Activated CD4-positive, alpha-beta T cell treated with anti-CD3 and anti-CD28 coated beads, Interleukin-2, amount 50 U/mL, for 16 hours (primary cell): ENCODE results near the gene DHPS.
"Not testable (repeated sequence)": the region's sequence is repeated elsewhere in the genome, so short reads cannot be mapped to it uniquely, and the experiment has no call there.

Experiments
- DNase-seq: peaks from one replicate; pipeline ENCODE4 v3.0.0-alpha.2; 2020

Gene DHPS

GRCh38 chr19:12670159-12670928 lies 11.3 kb downstream of the DHPS start:
- DNase-seq: no peak

DNA sequence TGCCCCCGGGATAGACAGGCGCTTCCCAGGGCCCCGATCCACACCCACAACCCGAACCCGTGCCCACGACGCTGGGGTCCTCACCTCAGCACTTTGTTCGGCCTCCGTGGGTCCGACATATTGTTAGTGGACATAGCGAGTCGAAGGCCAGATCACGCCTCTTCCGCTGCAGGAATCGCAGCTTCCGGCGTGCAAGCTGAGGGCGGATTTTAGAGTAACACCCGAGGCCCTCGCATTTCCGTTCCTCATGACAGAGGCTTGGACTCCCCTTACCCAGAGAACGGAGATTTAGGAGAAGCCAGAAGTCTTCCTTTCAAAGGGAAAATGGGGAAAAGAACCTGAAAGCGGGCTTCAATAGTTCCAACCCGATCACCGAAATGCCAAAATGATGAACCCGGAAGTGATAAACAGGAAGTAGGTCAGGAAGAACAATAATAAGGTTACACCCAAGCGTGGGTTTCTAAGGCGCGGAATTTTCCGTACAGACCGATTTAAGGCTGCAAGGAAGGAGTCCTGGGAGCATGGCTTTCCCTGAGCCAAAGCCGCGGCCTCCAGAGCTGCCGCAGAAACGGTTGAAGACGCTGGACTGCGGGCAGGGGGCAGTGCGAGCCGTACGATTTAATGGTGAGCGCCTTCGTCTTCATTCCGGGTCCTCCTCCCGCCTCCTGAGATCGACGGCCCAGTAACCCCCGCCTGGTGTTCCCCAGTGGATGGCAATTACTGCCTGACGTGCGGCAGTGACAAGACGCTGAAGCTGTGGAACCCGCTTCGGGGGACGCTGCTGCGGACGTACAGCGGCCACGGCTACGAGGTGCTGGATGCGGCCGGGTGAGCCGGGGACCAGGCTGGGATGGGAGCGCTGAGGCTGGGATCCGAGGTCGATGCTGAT lies 12.2 kb downstream of the DHPS start:
- DNase-seq: peak; percentile 76

GRCh38 chr19:12668932-12669269 lies 12.8 kb downstream of the DHPS start:
- DNase-seq: peak; percentile 67

GRCh38 chr19:12668346-12668745 lies 13.3 kb downstream of the DHPS start:
- no peak for DNase-seq

DNA sequence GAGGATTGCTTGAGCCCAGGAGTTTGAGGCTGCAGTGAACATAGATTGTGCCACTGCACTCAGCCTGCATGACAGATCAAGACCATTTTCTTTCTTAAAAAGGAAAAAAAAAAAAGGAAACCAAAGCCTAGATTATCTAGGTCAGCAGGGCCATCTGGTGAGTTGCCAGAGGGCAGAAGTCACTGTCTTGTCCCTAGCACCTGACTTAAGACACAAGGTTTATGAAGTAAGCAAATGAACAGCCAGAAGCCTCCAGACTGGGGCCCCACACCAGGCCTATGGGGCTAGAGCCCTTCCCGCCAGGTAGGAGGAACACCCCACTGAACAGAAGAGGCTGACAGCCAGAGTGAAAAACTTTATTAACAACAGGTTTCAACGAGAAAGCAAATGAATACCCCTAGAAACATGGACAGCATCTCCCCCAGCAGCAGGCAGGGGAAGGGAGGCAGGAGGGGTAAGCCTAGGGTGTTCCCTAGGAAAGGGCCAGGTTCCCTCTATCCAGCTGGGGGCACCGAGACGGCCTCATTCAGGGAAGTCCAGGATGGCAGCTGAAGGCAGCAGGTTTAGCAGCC lies 13.9 kb downstream of the DHPS start:
- no peak for DNase-seq

- DNase-seq: peak; percentile 74
Observed at GRCh38 chr19:12666265-12667048, 15.2 kb downstream of the DHPS start, which contains the start of the genes MAN2B1 and WDR83. TSS of gene MAN2B1 (minus strand) at chr19:12666742. CDS start at chr19:12666701, 41 bp downstream. TSS of gene WDR83 (plus strand) at chr19:12666807. CDS start at chr19:12669791, 2,984 bp downstream.

- DNase-seq: no peak
Observed at GRCh38 chr19:12665671-12666264, 15.9 kb downstream of the DHPS start.

- DNase-seq: peak; percentile 84
Observed at GRCh38 chr19:12665281-12665573, 16.5 kb downstream of the DHPS start.

GRCh38 chr19:12664406-12665280 lies 17.0 kb downstream of the DHPS start:
- DNase-seq: no peak

DNA sequence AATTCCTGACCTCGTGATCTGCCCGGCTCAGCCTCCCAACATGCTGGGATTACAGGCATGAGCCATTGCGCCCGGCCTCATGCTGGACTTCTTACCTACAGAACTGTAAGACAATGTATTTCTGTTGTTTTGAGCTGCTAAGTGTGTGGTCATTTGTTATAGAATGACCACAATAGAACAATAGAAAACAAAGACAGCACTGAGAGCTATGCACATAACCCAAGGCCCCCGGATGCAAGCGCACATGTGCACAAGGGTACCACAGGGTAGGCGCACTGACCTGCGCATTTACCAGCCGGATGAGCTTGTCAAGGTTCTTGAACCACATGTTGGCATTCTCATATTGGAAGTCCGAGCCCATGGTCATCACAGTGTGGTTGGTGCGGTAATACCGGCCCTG lies 20.7 kb downstream of the DHPS start:
- no peak for DNase-seq

DNA sequence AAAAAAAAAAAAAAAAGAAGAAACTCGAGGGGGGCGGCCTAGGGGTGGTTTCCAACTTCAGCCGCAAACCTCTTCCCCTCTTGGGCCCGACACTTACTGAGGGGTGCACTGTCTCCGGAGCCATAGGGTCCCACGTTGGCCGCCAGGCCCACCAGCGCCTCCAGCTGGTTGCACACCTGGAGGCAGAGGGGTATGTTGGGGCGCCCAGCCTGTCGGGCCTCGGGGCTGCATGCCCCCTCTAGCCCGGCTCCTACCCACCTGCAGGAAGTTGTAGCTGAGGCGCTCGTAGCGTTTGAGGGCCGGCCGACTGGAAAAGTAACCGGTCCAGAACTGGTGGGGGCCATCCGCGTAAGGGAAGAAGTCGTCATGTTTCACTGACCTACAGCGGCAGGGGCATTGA lies 23.7 kb downstream of the DHPS start:
- DNase-seq: no peak

GRCh38 chr19:12656899-12657571 lies 24.6 kb downstream of the DHPS start:
- DNase-seq: no peak

GRCh38 chr19:12655546-12655945 lies 26.1 kb downstream of the DHPS start:
- no peak for DNase-seq

DNA sequence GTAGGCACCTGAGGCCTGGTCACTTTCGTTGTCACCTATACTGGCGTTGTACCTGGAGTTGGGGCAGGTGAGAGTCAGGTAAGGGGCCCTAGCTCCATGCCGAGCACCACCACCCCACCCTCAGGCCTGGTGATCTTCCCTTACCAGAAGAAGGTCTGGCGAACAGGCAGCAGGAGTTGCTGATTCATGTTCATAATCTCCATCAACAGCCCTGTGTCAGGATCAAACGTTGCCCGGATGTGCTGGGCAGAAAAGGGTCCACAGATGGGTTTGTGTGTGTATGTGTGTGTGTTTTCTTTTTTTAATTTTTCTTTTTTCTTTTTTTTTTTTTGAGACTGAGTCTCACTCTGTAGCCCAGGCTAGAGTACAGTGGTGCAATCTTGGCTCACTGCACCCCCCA lies 29.5 kb downstream of the DHPS start:
- DNase-seq: no peak

GRCh38 chr19:12649941-12650340 lies 31.7 kb downstream of the DHPS start:
- no peak for DNase-seq

GRCh38 chr19:12648088-12648487 lies 33.6 kb downstream of the DHPS start:
- DNase-seq: no peak

DNA sequence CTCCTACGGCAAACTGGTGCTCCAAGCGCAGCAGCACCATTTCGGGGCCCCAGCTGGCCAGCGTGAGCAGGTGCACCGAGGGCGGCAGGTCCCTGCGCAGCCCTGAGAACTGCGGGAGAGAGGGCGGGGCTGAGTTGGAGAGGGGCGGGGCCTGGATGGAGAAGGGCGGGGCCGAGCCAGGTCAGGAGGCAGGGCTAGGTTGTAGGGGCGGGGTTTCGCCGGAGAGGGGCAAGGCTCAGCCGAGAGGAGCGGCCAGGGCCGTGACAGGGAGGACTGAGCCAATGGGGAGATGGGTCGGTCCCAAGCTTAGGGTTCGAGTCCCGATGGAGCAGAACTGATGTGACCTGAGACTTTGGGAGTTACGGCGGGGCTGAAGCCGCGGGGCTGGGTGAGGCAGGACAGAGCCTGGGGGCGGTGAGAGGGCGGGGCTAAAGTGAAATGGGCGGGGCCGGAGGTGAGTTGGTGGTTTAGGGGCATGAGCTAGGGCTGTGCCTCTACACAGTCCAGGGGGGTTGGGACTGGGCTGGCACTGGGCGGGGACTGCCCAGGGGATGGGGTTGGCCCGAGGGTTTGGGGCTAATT lies 34.1 kb downstream of the DHPS start:
- DNase-seq: peak; percentile 43

DNA sequence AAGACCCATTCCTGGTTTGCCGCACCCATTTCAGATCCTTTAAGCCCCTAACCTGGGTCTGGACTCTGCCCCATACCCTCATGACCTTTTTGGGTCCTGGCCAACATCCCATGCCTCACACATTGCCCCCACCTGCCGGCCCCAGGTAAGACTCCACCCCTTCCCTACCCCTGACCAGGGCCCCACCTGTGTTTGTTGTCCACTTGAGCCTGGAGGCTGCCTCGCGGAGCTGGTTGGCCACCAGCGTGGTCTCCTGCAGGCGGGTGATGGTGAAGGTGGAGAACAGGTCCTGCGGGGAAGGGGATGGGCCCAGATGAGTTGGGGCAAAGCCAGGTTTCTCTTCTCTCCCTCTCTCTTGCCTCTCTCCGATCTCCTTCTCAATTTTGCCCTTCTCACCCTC lies 34.6 kb downstream of the DHPS start:
- no peak for DNase-seq

DNA sequence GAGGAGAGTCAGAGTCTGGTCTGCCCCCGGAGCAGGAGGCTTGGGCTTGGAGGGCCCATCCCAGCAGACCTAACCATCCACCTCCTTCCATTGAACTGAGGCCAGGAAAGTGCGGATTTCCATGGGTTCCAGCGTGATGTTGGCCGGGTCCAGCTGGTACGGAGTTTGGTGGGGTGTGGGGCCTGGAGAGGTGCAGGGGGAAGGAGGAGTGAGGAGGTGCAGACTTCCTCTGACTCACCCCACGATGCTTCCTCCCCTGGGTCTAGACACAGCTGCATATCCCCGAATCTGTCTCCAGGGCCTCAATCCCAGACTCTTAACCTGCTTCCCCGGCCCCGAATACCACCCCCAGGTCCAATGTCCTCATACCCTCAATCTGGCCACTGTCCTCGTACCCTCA lies 35.1 kb downstream of the DHPS start:
- DNase-seq: no peak

DNA sequence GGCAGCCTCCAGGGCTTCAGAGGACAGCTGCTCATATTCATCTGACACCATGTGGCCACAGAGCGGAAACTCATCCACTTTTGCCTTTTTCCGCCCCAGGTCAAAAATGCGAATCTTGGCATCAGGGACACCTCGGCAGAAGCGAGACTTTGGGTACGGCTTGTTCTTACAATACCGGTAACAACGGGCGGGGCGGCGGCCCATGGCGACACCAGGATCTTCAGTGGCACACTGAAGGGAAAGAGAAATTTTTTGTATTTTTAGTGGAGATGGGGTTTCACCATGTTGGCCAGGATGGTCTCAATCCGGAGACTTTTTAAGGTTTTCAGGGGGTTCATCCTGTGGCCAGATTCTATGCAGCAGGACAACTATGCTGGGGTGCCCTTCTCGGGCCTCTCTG lies 38.0 kb downstream of the DHPS start:
- not testable (repeated sequence) for DNase-seq

- no peak for DNase-seq
Observed at GRCh38 chr19:12642506-12642905, 39.2 kb downstream of the DHPS start.
